SK-N-SH (cell line): ENCODE data around the gene ANKRD50. TPM values are rescaled to one million over a fixed set of nuclear protein-coding genes. Genes with fewer than 3 reads are reported as not detected.

Source experiments
- CTCF ChIA-PET: fragments of 300-600, 350-600 bp; formaldehyde crosslinking; extraction: SDS; loops from one replicate; lab custom pipeline; 2021; lab: Yijun Ruan, JAX
- POLR2A ChIA-PET: fragments of 350-600 bp; sonication (Branson Sonifier 250); formaldehyde crosslinking; extraction: SDS; loops from one replicate; lab custom pipeline; 2020; ENCODE audit warnings: antibody characterized with exemption, inconsistent platforms; lab: Yijun Ruan, JAX
- DNase-seq: peaks from one replicate; pipeline ENCODE4 v3.0.0; 2012
- H2AFZ ChIP-seq: fragments of 200-600 bp; sonication (generic); 2 replicates; pipeline ENCODE4 v1.8.1; 2016; ENCODE audit warnings: antibody characterized with exemption, mild to moderate bottlenecking, low read depth
- H3F3A ChIP-seq: fragments of 200-600 bp; sonication (generic); replicated peaks from 2 replicates; pipeline ENCODE3; 2016; ENCODE audit warnings: antibody characterized with exemption, mild to moderate bottlenecking; ENCODE audit not compliant: insufficient read depth
- H3K27ac ChIP-seq, 2 experiments: fragments of 200-500 bp in 1 of 2; fragments of 200-600 bp in 1 of 2; sonication (Bioruptor generic) in 1 of 2; sonication (generic), shearing (Covaris generic) in 1 of 2; 2 replicates each; pipeline versions ENCODE4 v1.5.1 to v1.6.1; 2014 to 2016; ENCODE audit warnings: low read depth in 2 of 2, inconsistent platforms in 1 of 2, low read length in 1 of 2, mild to moderate bottlenecking in 1 of 2, mixed read lengths in 1 of 2
- H3K27me3 ChIP-seq: fragments of 200-600 bp; sonication (generic), shearing (Covaris generic); 2 replicates; pipeline ENCODE4 v1.6.1; 2016; ENCODE audit warnings: mixed run types; ENCODE audit not compliant: insufficient read depth
- H3K36me3 ChIP-seq, 2 experiments: fragments of 200-500 bp in 1 of 2; fragments of 200-600 bp in 1 of 2; sonication (Bioruptor generic) in 1 of 2; sonication (generic) in 1 of 2; replicated peaks in 1 of 2; 2 replicates each; pipeline versions ENCODE3 to v1.5.1; 2014 to 2016; ENCODE audit warnings: low read length in 1 of 2, mild to moderate bottlenecking in 1 of 2; ENCODE audit not compliant: insufficient read depth in 2 of 2, control insufficient read depth in 1 of 2
- H3K4me1 ChIP-seq, 2 experiments: fragments of 200-500 bp in 1 of 2; fragments of 200-600 bp in 1 of 2; sonication (Bioruptor generic) in 1 of 2; sonication (generic), shearing (Covaris generic) in 1 of 2; 2 replicates each; pipeline versions ENCODE4 v1.5.1 to v1.6.1; 2014 to 2016; ENCODE audit warnings: low read depth in 1 of 2, low read length in 1 of 2, mixed run types in 1 of 2; ENCODE audit not compliant: insufficient read depth in 2 of 2, control insufficient read depth in 1 of 2
- H3K4me2 ChIP-seq: fragments of 200-600 bp; sonication (generic), shearing (Covaris generic); 2 replicates; pipeline ENCODE4 v1.6.1; 2017; ENCODE audit warnings: mixed run types
- H3K4me3 ChIP-seq, 2 experiments: fragments of 200-500 bp in 1 of 2; fragments of 200-600 bp in 1 of 2; sonication (Bioruptor generic) in 1 of 2; sonication (generic), shearing (Covaris generic) in 1 of 2; 2 replicates each; pipeline versions ENCODE4 v1.5.1 to v1.8.1; 2014 to 2016; ENCODE audit warnings: low read depth in 2 of 2, inconsistent platforms in 1 of 2, low read length in 1 of 2, mild to moderate bottlenecking in 1 of 2, mixed read lengths in 1 of 2, moderate library complexity in 1 of 2
- H3K79me2 ChIP-seq: fragments of 200-600 bp; sonication (generic); 2 replicates; pipeline ENCODE4 v1.8.1; 2017; ENCODE audit warnings: mild to moderate bottlenecking; ENCODE audit not compliant: insufficient read depth
- H3K9ac ChIP-seq: fragments of 200-600 bp; sonication (generic); 2 replicates; pipeline ENCODE4 v1.6.1; 2017; ENCODE audit warnings: mixed run types
- H3K9me2 ChIP-seq: fragments of 200-600 bp; sonication (generic); 2 replicates; pipeline ENCODE4 v1.6.1; 2017; ENCODE audit warnings: mixed run types
- H3K9me3 ChIP-seq: fragments of 200-600 bp; sonication (generic); 2 replicates; pipeline ENCODE4 v1.6.1; 2017; ENCODE audit warnings: mixed run types, mild to moderate bottlenecking, moderate library complexity
- H4K20me1 ChIP-seq: fragments of 200-600 bp; sonication (generic); 2 replicates; pipeline ENCODE4 v1.6.1; 2017; ENCODE audit warnings: mild to moderate bottlenecking, mixed run types; ENCODE audit not compliant: insufficient read depth
- CHD2 ChIP-seq: fragments of 150-350 bp; IDR thresholded peaks from 2 replicates; pipeline ENCODE4 v1.6.1; 2018; ENCODE audit warnings: low read length; ENCODE audit not compliant: partially characterized antibody
- ELF1 ChIP-seq: IDR thresholded peaks from 2 replicates; pipeline ENCODE4 v1.4.0; 2012
- EP300 ChIP-seq, 2 experiments: IDR thresholded peaks; 2 replicates each; pipeline versions ENCODE4 v1.4.0 to v1.6.1; 2012; ENCODE audit warnings: borderline replicate concordance in 1 of 2, low read depth in 1 of 2, low read length in 1 of 2
- EZH2phosphoT487 ChIP-seq: fragments of 200-600 bp; sonication (generic); IDR thresholded peaks from 2 replicates; pipeline ENCODE4 v1.6.1; 2017; ENCODE audit warnings: low read depth, mixed run types, mild to moderate bottlenecking, antibody characterized with exemption, moderate library complexity, borderline replicate concordance
- GABPA ChIP-seq: IDR thresholded peaks from 2 replicates; pipeline ENCODE4 v1.4.0; 2012; ENCODE audit warnings: low read depth, mild to moderate bottlenecking
- GATA2 ChIP-seq: sonication (generic); formaldehyde crosslinking; IDR thresholded peaks from 2 replicates; pipeline ENCODE4 v1.5.0; 2020; ENCODE audit warnings: mild to moderate bottlenecking, missing genetic modification reagents
- MEF2A ChIP-seq: IDR thresholded peaks from 2 replicates; pipeline ENCODE4 v1.4.0; 2012; ENCODE audit warnings: low read depth, borderline replicate concordance
- NFIC ChIP-seq: IDR thresholded peaks from 2 replicates; pipeline ENCODE4 v1.4.0; 2012; ENCODE audit warnings: borderline replicate concordance
- NRF1 ChIP-seq: IDR thresholded peaks from 2 replicates; pipeline ENCODE4 v1.6.1; 2012; ENCODE audit warnings: low read depth, mild to moderate bottlenecking, low read length
- RCOR1 ChIP-seq: fragments of 150-350 bp; IDR thresholded peaks from 2 replicates; pipeline ENCODE4 v1.6.1; 2017; ENCODE audit warnings: antibody characterized with exemption, low read length
- RXRA ChIP-seq: IDR thresholded peaks from 2 replicates; pipeline ENCODE4 v1.4.0; 2012; ENCODE audit warnings: low read depth, mild to moderate bottlenecking, borderline replicate concordance
- SIN3A ChIP-seq: IDR thresholded peaks from 2 replicates; pipeline ENCODE4 v1.6.1; 2012; ENCODE audit warnings: low read depth, mild to moderate bottlenecking, low read length, moderate library complexity, borderline replicate concordance
- SMC3 ChIP-seq: IDR thresholded peaks from 2 replicates; pipeline ENCODE4 v1.6.1; 2012; ENCODE audit warnings: low read depth, low read length, improper control_type of control experiment
- TAF1 ChIP-seq: IDR thresholded peaks from 2 replicates; pipeline ENCODE4 v1.6.1; 2012; ENCODE audit warnings: low read depth, mild to moderate bottlenecking, low read length, moderate library complexity, borderline replicate concordance
- WGBS: methylation state at CpG from one replicate; pipeline ENCODE4 v1.1.6; 2017; ENCODE audit warnings: low lambda C conversion rate; 5-methylcytosine and 5-hydroxymethylcytosine counted together
- polyA plus RNA-seq, 3 experiments: library from polyadenylated mRNA; depleted of rRNA; stranded (reverse); fragments of >200 nt; gene quantifications; 2 replicates each; pipeline ENCODE4 v1.2.3, GENCODE V29; 2012
- TF ChIP-seq, protein P1 (sequence below): IDR thresholded peaks from 2 replicates; pipeline ENCODE4 v1.6.1; 2012; ENCODE audit warnings: mild to moderate bottlenecking, low read depth, low read length, moderate library complexity
- TF ChIP-seq, protein P2 (sequence below): fragments of 200-600 bp; sonication (generic); IDR thresholded peaks from 2 replicates; pipeline ENCODE4 v1.6.1; 2017; ENCODE audit warnings: antibody characterized with exemption, mild to moderate bottlenecking, moderate library complexity
- TF ChIP-seq, protein P3 (sequence below): IDR thresholded peaks from 2 replicates; pipeline ENCODE4; 2012
- TF ChIP-seq, protein P4 (sequence below): IDR thresholded peaks from 2 replicates; pipeline ENCODE4 v1.4.0; 2012; ENCODE audit warnings: low read depth
- TF ChIP-seq, protein P5 (sequence below): IDR thresholded peaks from 2 replicates; pipeline ENCODE4 v1.4.0; 2012; ENCODE audit warnings: low read depth, borderline replicate concordance
- TF ChIP-seq, protein P6 (sequence below): fragments of 150-350 bp; IDR thresholded peaks from 2 replicates; pipeline ENCODE4 v1.6.1; 2016; ENCODE audit warnings: mild to moderate bottlenecking, low read depth, low read length
- TF ChIP-seq, protein P7 (sequence below): IDR thresholded peaks from 2 replicates; pipeline ENCODE4 v1.4.0; 2012; ENCODE audit warnings: low read depth, borderline replicate concordance

The ANKRD50 gene
- polyA plus RNA-seq, 1 of the 3 experiments (the other 2 are of a cell fraction): 13.5 TPM

DNA sequence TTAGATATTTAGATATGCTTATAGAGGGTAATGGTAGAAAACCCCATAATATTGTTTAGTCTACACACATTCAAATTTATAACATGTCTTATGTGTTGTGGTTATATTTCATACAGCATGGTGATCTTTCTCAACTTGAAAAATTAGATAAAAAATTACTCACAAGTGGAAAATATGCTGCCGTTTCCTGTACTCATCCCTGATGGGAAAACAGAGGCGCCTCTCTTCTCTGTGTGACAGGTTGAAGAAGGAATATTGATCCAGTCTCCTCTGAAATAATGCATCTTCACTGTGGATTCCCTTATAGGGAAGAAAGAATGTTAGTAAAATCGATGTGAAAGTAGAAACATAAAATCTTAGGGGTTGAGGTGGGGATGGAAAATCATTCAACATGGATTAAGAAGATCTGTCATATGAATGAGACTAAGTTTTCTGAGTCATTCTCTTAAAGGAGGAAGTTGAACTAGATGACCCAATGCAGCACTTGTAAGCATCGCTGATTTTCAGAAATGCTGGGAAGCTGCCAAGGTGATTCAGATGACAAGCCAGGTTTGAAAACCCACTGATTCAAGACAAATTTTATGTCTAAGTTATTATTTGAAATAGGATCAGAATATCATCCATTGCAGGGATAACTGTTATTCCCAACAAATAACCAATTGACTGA lies 70.7 kb downstream of the ANKRD50 start:
- Histone ChIP-seq H3K79me2 (no peaks in the 10 kb centered on the region), H3K4me1 (peaks cover 0 to 24% of the 10 kb centered on the region in 2 experiments), H3K9ac (peak overlapping the region; percentile 40; the same call in 1 of the 2 replicates), H3K27ac (peak overlapping the region; percentile 47 to 87; a peak in 3 of 4 replicates), H2AFZ (peak overlapping the region; percentile 19; the same call in 1 of the 2 replicates), H3K4me3 (peak overlapping the region; percentile 28 to 50; a peak in 3 of 4 replicates), H3K9me3 (no peaks in the 10 kb centered on the region), H3K4me2 (peak overlapping the region; percentile 63; the same call in 1 of the 2 replicates), H3K36me3 (peaks cover 0 to 4% of the 10 kb centered on the region in 2 experiments), H4K20me1 (no peaks in the 10 kb centered on the region), H3K27me3 (no peaks in the 10 kb centered on the region), H3F3A (peaks cover 37% of the 10 kb centered on the region), H3K9me2 (no peaks in the 10 kb centered on the region)
- POLR2A ChIA-PET: no interaction called here
- CTCF ChIA-PET: no interaction called here
- 9% methylated on average over 4 of the region's 4 CpGs for WGBS
- DNase-seq: no peak
- TF ChIP-seq, protein P1, sequence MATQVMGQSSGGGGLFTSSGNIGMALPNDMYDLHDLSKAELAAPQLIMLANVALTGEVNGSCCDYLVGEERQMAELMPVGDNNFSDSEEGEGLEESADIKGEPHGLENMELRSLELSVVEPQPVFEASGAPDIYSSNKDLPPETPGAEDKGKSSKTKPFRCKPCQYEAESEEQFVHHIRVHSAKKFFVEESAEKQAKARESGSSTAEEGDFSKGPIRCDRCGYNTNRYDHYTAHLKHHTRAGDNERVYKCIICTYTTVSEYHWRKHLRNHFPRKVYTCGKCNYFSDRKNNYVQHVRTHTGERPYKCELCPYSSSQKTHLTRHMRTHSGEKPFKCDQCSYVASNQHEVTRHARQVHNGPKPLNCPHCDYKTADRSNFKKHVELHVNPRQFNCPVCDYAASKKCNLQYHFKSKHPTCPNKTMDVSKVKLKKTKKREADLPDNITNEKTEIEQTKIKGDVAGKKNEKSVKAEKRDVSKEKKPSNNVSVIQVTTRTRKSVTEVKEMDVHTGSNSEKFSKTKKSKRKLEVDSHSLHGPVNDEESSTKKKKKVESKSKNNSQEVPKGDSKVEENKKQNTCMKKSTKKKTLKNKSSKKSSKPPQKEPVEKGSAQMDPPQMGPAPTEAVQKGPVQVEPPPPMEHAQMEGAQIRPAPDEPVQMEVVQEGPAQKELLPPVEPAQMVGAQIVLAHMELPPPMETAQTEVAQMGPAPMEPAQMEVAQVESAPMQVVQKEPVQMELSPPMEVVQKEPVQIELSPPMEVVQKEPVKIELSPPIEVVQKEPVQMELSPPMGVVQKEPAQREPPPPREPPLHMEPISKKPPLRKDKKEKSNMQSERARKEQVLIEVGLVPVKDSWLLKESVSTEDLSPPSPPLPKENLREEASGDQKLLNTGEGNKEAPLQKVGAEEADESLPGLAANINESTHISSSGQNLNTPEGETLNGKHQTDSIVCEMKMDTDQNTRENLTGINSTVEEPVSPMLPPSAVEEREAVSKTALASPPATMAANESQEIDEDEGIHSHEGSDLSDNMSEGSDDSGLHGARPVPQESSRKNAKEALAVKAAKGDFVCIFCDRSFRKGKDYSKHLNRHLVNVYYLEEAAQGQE: no peak
- no peak for TF ChIP-seq EZH2phosphoT487
- TF ChIP-seq, protein P2, sequence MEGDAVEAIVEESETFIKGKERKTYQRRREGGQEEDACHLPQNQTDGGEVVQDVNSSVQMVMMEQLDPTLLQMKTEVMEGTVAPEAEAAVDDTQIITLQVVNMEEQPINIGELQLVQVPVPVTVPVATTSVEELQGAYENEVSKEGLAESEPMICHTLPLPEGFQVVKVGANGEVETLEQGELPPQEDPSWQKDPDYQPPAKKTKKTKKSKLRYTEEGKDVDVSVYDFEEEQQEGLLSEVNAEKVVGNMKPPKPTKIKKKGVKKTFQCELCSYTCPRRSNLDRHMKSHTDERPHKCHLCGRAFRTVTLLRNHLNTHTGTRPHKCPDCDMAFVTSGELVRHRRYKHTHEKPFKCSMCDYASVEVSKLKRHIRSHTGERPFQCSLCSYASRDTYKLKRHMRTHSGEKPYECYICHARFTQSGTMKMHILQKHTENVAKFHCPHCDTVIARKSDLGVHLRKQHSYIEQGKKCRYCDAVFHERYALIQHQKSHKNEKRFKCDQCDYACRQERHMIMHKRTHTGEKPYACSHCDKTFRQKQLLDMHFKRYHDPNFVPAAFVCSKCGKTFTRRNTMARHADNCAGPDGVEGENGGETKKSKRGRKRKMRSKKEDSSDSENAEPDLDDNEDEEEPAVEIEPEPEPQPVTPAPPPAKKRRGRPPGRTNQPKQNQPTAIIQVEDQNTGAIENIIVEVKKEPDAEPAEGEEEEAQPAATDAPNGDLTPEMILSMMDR: no peak
- TF ChIP-seq, protein P3, sequence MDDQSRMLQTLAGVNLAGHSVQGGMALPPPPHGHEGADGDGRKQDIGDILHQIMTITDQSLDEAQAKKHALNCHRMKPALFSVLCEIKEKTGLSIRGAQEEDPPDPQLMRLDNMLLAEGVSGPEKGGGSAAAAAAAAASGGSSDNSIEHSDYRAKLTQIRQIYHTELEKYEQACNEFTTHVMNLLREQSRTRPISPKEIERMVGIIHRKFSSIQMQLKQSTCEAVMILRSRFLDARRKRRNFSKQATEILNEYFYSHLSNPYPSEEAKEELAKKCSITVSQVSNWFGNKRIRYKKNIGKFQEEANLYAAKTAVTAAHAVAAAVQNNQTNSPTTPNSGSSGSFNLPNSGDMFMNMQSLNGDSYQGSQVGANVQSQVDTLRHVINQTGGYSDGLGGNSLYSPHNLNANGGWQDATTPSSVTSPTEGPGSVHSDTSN: peak; percentile 87
- peak in 1 of 2 experiments; percentile 64; a peak in 1 of 4 replicates for TF ChIP-seq EP300 (IDR thresholded peaks at IDR 0.05; ENCODE audit: borderline replicate concordance in 1 of 2, low read depth in 1 of 2, low read length in 1 of 2)
- TF ChIP-seq CHD2: no peak
- peak; percentile 95 for TF ChIP-seq NFIC
- no peak for TF ChIP-seq SIN3A
- TF ChIP-seq, protein P4, sequence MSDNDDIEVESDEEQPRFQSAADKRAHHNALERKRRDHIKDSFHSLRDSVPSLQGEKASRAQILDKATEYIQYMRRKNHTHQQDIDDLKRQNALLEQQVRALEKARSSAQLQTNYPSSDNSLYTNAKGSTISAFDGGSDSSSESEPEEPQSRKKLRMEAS: peak; percentile 52; the same call in 1 of the 2 replicates
- TF ChIP-seq RXRA: peak; percentile 67; the same call in 1 of the 2 replicates
- TF ChIP-seq SMC3: no peak
- TF ChIP-seq TAF1: no peak
- no peak for TF ChIP-seq NRF1
- TF ChIP-seq ELF1: peak; percentile 39
- 0 out of 2 replicates have a peak, but pooled peaks have one; percentile 10 for TF ChIP-seq MEF2A
- TF ChIP-seq RCOR1: no peak
- TF ChIP-seq, protein P5, sequence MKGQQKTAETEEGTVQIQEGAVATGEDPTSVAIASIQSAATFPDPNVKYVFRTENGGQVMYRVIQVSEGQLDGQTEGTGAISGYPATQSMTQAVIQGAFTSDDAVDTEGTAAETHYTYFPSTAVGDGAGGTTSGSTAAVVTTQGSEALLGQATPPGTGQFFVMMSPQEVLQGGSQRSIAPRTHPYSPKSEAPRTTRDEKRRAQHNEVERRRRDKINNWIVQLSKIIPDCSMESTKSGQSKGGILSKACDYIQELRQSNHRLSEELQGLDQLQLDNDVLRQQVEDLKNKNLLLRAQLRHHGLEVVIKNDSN: no peak
- TF ChIP-seq, protein P6, sequence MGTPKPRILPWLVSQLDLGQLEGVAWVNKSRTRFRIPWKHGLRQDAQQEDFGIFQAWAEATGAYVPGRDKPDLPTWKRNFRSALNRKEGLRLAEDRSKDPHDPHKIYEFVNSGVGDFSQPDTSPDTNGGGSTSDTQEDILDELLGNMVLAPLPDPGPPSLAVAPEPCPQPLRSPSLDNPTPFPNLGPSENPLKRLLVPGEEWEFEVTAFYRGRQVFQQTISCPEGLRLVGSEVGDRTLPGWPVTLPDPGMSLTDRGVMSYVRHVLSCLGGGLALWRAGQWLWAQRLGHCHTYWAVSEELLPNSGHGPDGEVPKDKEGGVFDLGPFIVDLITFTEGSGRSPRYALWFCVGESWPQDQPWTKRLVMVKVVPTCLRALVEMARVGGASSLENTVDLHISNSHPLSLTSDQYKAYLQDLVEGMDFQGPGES: no peak
- TF ChIP-seq GATA2 (CRISPR knock-in tag): no peak
- no peak for TF ChIP-seq GABPA
- TF ChIP-seq, protein P7, sequence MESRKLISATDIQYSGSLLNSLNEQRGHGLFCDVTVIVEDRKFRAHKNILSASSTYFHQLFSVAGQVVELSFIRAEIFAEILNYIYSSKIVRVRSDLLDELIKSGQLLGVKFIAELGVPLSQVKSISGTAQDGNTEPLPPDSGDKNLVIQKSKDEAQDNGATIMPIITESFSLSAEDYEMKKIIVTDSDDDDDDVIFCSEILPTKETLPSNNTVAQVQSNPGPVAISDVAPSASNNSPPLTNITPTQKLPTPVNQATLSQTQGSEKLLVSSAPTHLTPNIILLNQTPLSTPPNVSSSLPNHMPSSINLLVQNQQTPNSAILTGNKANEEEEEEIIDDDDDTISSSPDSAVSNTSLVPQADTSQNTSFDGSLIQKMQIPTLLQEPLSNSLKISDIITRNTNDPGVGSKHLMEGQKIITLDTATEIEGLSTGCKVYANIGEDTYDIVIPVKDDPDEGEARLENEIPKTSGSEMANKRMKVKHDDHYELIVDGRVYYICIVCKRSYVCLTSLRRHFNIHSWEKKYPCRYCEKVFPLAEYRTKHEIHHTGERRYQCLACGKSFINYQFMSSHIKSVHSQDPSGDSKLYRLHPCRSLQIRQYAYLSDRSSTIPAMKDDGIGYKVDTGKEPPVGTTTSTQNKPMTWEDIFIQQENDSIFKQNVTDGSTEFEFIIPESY: no peak
